ENCODE data around the gene TP53AIP1. TPM values are rescaled to one million over a fixed set of nuclear protein-coding genes. Genes with fewer than 3 reads are reported as not detected.

The TP53AIP1 gene
- total RNA-seq, 1 experiment from 2014 or later, result 0.11 TPM

GRCh38 chr11:128946648-128947047 lies 4.0 kb upstream of the TP53AIP1 start:
- no peaks in the 10 kb centered on the region for H3K36me3 ChIP-seq (ENCODE audit: control insufficient read depth, insufficient read depth, low read length)
- peaks cover 5% of the 10 kb centered on the region for H3K27me3 Mint-ChIP-seq (ENCODE audit: insufficient read depth, unreplicated experiment)
- intact Hi-C loops (cut with micrococcal nuclease; ENCODE audit: unreplicated experiment), result no loop called here
- H3K9me3 ChIP-seq, result no peaks in the 10 kb centered on the region
- no peak for TF ChIP-seq CTCF (IDR thresholded peaks at IDR 0.05; ENCODE audit: insufficient read depth in 1 of 2, low read depth in 1 of 2, low read length in 1 of 2, severe bottlenecking in 1 of 2, unreplicated experiment in 1 of 2)
- H3K4me3 Mint-ChIP-seq (ENCODE audit: unreplicated experiment), result no peak overlapping the region
- ChIA-PET CTCF (interaction anchor here (1.1 to 2.5 kb wide), 3 partner anchors 10 to 62 kb away, joined by 3 to 15 read pairs (median 3); no protein-coding TSS in a partner anchor), POLR2A (no interaction called here)
- no peaks in the 10 kb centered on the region for H3K9me3 Mint-ChIP-seq (ENCODE audit: unreplicated experiment)
- H3K27me3 ChIP-seq (replicated peaks; ENCODE audit: control insufficient read depth, insufficient read depth, low read length), result 0 out of 2 replicates have a peak, but pooled peaks cover 2% of the 10 kb centered on the region
- H3K36me3 Mint-ChIP-seq (ENCODE audit: insufficient read depth, unreplicated experiment), result no peaks in the 10 kb centered on the region
- no TSS peak for BruUV-seq (replicated peaks)
- no peak overlapping the region for H3K4me3 ChIP-seq (ENCODE audit: low read depth, low read length)
- H3K27ac Mint-ChIP-seq (ENCODE audit: unreplicated experiment), result no peak overlapping the region
- no peaks in the 10 kb centered on the region for H3K4me1 Mint-ChIP-seq (ENCODE audit: low read depth, unreplicated experiment)
- H3K4me1 ChIP-seq, result no peaks in the 10 kb centered on the region
- DNase-seq, result no peak

- H3K4me1 ChIP-seq, result no peaks in the 10 kb centered on the region
- H3K4me3 Mint-ChIP-seq (ENCODE audit: unreplicated experiment), result no peak overlapping the region
- H3K27me3 ChIP-seq (replicated peaks; ENCODE audit: control insufficient read depth, insufficient read depth, low read length), result peaks cover 7% of the 10 kb centered on the region
- H3K4me3 ChIP-seq (ENCODE audit: low read depth, low read length), result no peak overlapping the region
- H3K36me3 ChIP-seq (ENCODE audit: control insufficient read depth, insufficient read depth, low read length), result no peaks in the 10 kb centered on the region
- H3K4me1 Mint-ChIP-seq (ENCODE audit: low read depth, unreplicated experiment), result no peaks in the 10 kb centered on the region
- peaks cover 5% of the 10 kb centered on the region for H3K27me3 Mint-ChIP-seq (ENCODE audit: insufficient read depth, unreplicated experiment)
- ChIA-PET CTCF (interaction anchor here (0.5 to 2.2 kb wide), 4 partner anchors 13 to 341 kb away, joined by 3 to 5 read pairs (median 4); no protein-coding TSS in a partner anchor), POLR2A (no interaction called here)
- no peaks in the 10 kb centered on the region for H3K9me3 ChIP-seq
- intact Hi-C loops (cut with micrococcal nuclease; ENCODE audit: unreplicated experiment), result no loop called here
- no peak for TF ChIP-seq CTCF (IDR thresholded peaks at IDR 0.05; ENCODE audit: insufficient read depth in 1 of 2, low read depth in 1 of 2, low read length in 1 of 2, severe bottlenecking in 1 of 2, unreplicated experiment in 1 of 2)
- no peak for DNase-seq
- no peaks in the 10 kb centered on the region for H3K36me3 Mint-ChIP-seq (ENCODE audit: insufficient read depth, unreplicated experiment)
- no peak overlapping the region for H3K27ac Mint-ChIP-seq (ENCODE audit: unreplicated experiment)
- H3K9me3 Mint-ChIP-seq (ENCODE audit: unreplicated experiment), result no peaks in the 10 kb centered on the region
- BruUV-seq (replicated peaks), result no TSS peak
These were observed 831 bp upstream of the TP53AIP1 start for GRCh38 chr11:128943428-128943976.

GRCh38 chr11:128942272-128942612 lies 429 bp downstream of the TP53AIP1 start:
- no peak for DNase-seq
- Histone ChIP-seq H3K4me3 (ENCODE audit: low read depth, low read length) (no peak overlapping the region), H3K27me3 (replicated peaks; ENCODE audit: control insufficient read depth, insufficient read depth, low read length) (peaks cover 7% of the 10 kb centered on the region), H3K4me1 (no peaks in the 10 kb centered on the region), H3K36me3 (ENCODE audit: control insufficient read depth, insufficient read depth, low read length) (no peaks in the 10 kb centered on the region), H3K9me3 (no peaks in the 10 kb centered on the region)
- CTCF ChIA-PET, result interaction anchor here (1.4 kb wide), 1 partner anchor 56 kb away, joined by 5 read pairs; no protein-coding TSS in a partner anchor
- no peak overlapping the region for H3K4me3 Mint-ChIP-seq (ENCODE audit: unreplicated experiment)
- peaks cover 5% of the 10 kb centered on the region for H3K27me3 Mint-ChIP-seq (ENCODE audit: insufficient read depth, unreplicated experiment)
- POLR2A ChIA-PET, result no interaction called here
- H3K9me3 Mint-ChIP-seq (ENCODE audit: unreplicated experiment), result no peaks in the 10 kb centered on the region
- no peak for TF ChIP-seq CTCF (IDR thresholded peaks at IDR 0.05; ENCODE audit: insufficient read depth in 1 of 2, low read depth in 1 of 2, low read length in 1 of 2, severe bottlenecking in 1 of 2, unreplicated experiment in 1 of 2)
- no peak overlapping the region for H3K27ac Mint-ChIP-seq (ENCODE audit: unreplicated experiment)
- intact Hi-C loops (cut with micrococcal nuclease; ENCODE audit: unreplicated experiment), result no loop called here
- H3K36me3 Mint-ChIP-seq (ENCODE audit: insufficient read depth, unreplicated experiment), result no peaks in the 10 kb centered on the region
- no TSS peak for BruUV-seq (replicated peaks)
- no peaks in the 10 kb centered on the region for H3K4me1 Mint-ChIP-seq (ENCODE audit: low read depth, unreplicated experiment)

Measured in Caco-2 (cell line).